K562 (cell line): ENCODE data around the gene EPB41L2. TPM values are rescaled to one million over a fixed set of nuclear protein-coding genes. Genes with fewer than 3 reads are reported as not detected.

Source experiments
- AFF1 ChIP-seq, 2 experiments: fragments of 450-650 bp; IDR thresholded peaks; 2 replicates each; pipeline ENCODE4 v1.6.1; 2018; ENCODE audit warnings: mild to moderate bottlenecking in 2 of 2, low read depth in 1 of 2; ENCODE audit not compliant: partially characterized antibody in 2 of 2
- CHD4 ChIP-seq: fragments of 200-600 bp; sonication (generic); IDR thresholded peaks from 3 replicates; pipeline ENCODE4 v1.6.1; 2012; ENCODE audit warnings: low read depth, mild to moderate bottlenecking, mixed read lengths, low read length, inconsistent platforms; ENCODE audit not compliant: insufficient read depth, insufficient replicate concordance, poor library complexity, severe bottlenecking
- CREM ChIP-seq: IDR thresholded peaks from 2 replicates; pipeline ENCODE4 v1.6.1; 2014; ENCODE audit warnings: antibody characterized with exemption, low read depth
- E2F4 ChIP-seq: sonication (generic); formaldehyde crosslinking; IDR thresholded peaks from 2 replicates; pipeline ENCODE4 v1.8.0; 2022; ENCODE audit warnings: mild to moderate bottlenecking, low read depth, missing genetic modification reagents
- HNRNPL ChIP-seq: fragments of 200-400 bp; formaldehyde crosslinking; IDR thresholded peaks from 2 replicates; pipeline ENCODE4 v1.6.1; 2017; ENCODE audit warnings: low read depth, mild to moderate bottlenecking, low read length
- ILF3 ChIP-seq: fragments of 450-650 bp; IDR thresholded peaks from 2 replicates; pipeline ENCODE4 v1.6.1; 2018; ENCODE audit warnings: antibody characterized with exemption, mild to moderate bottlenecking, moderate library complexity, borderline replicate concordance
- KAT8 ChIP-seq: fragments of 450-650 bp; IDR thresholded peaks from 2 replicates; pipeline ENCODE4 v1.6.1; 2016; ENCODE audit warnings: low read depth, mild to moderate bottlenecking
- ZNF449 ChIP-seq: fragments of 250-450 bp; sonication (Bioruptor Pico); IDR thresholded peaks from 2 replicates; pipeline ENCODE4 v1.8.0; 2022; ENCODE audit warnings: moderate library complexity, mild to moderate bottlenecking, inconsistent platforms
- polyA plus RNA-seq, 8 experiments: library from polyadenylated mRNA; depleted of rRNA in 4 of 8; stranded (reverse) in 5 of 8; unstranded in 3 of 8; fragments of >200 nt; fragmentation: Nextera tagmentation in 2 of 8; fragmentation: Illumina TruSeq in 1 of 8; extraction: Ambion mirVana in 2 of 8; extraction: Trizol in 1 of 8; gene quantifications; 2 replicates each; pipeline versions ENCODE4 v1.2.1 to v1.2.3, GENCODE V29; 2011 to 2014; ENCODE audit warnings: inconsistent platforms in 1 of 8, missing spikeins in 1 of 8
- total RNA-seq, 7 experiments: library from RNA; depleted of rRNA in 6 of 7; stranded (reverse); fragments of >200 nt in 6 of 7; fragmentation: Illumina TruSeq in 2 of 7; extraction: Trizol in 2 of 7; gene quantifications; 2 replicates each; pipeline versions ENCODE4 v1.2.1 to v1.2.3, GENCODE V29; 2011 to 2021; ENCODE audit warnings: low replicate concordance in 1 of 7

The EPB41L2 gene
- total and polyA plus RNA-seq, 9 of the 15 experiments (the other 6 are each of a cell fraction or from before 2014, with no cell fraction given), result 5.1 to 53.6 (median 25.0) TPM

GRCh38 chr6:131015630-131016263, 47.3 kb downstream of the EPB41L2 start (continued):
- TF ChIP-seq E2F4 (CRISPR knock-in tag) (no peak), HNRNPL (no peak), AFF1 (IDR thresholded peaks at IDR 0.05; ENCODE audit: low read depth in 1 of 2, partially characterized antibody in 2 of 2) (no peak), KAT8 (no peak), ZNF449 (CRISPR knock-in tag) (no peak), CREM (no peak), CHD4 (no peak), ILF3 (no peak)
